ENCODE data around the gene PSG7.
"Not testable (repeated sequence)": the region's sequence is repeated elsewhere in the genome, so short reads cannot be mapped to it uniquely, and the experiment has no call there.

PSG7 gene

DNA sequence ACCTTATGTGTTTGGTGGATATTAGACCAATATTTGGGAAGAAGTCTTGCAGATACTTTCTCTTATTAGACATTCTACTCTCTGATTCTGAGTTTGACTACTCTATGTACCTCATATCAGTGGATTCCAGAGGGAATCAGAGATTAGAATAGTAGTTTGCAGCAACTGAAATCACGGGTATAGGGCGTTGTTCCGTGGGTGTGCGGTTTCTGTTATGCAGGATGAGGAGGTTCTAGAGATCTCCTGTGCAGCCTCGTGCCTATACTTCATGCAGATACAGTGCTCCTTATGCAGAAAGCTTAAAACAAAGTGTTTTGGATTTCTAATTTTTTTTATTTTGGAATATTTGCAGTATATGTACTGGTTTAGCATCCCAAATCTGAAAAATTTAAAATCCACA, 25.3 kb downstream of the PSG7 start:
- not testable (repeated sequence) for H3K4me3 ChIP-seq (ENCODE audit: low read depth, low read length); DNase-seq (ENCODE audit: low read depth)

DNA sequence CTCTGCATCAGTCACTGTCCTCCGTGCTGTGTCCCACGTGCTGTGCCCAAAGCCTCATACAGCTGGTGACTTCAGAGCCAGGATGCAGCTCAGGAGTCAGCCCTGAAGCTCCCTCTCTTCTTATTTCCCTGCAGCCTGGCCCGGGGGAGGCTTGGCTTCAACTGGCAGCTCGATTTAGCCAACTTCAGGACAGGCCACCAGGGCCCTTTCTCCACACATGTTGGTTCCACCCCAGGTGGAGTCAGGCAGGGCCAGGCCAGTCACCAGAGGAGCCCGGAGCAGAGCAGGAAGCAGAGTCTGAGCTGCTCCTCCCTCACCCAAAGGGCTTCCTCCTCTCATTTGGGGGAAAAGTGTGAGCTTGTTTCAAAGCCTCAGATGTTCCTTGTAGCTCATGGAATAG, 30.8 kb downstream of the PSG7 start:
- H3K4me3 ChIP-seq (ENCODE audit: low read depth, low read length); DNase-seq (ENCODE audit: low read depth): not testable (repeated sequence)

DNA sequence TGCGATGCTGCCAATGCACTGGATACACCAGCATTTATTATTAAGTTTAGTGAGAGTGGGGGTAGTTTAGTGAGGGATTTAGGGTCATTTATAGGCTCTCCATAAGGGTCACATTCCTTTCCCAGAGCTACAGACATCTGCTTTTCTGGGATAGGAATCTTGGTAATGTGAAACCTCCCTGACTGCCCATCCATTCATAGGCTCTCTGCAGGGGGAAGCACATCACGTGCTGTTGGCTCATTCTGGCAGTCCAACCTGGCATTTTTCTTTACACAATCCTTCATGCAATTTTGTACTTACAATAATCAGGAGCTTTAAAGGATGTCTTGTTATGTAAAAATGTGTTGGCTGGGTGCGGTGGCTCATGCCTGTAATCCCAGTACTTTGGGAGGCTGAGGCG, 36.4 kb downstream of the PSG7 start:
- H3K4me3 ChIP-seq (ENCODE audit: low read depth, low read length), result not testable (repeated sequence)
- peak; percentile 30 for DNase-seq (ENCODE audit: low read depth)

DNA sequence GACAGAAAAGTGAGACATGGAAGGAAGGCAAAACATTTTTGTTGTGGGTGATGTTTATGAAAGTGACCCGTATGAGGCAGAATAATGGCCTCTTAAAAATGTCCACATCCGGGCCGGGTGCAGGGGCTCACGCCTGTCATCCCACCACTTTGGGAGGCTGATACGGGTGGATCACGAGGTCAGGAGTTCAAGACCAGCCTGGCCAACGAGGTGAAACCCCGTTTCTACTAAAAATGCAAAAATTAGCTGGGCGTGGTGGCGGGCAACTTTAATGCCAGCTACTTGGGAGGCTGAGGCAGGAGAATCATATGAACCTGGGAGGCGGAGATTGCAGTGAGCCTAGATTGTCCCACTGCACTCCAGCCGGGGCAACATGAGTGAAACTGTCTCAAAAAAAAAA, 37.3 kb downstream of the PSG7 start:
- H3K4me3 ChIP-seq (ENCODE audit: low read depth, low read length); DNase-seq (ENCODE audit: low read depth): not testable (repeated sequence)

DNA sequence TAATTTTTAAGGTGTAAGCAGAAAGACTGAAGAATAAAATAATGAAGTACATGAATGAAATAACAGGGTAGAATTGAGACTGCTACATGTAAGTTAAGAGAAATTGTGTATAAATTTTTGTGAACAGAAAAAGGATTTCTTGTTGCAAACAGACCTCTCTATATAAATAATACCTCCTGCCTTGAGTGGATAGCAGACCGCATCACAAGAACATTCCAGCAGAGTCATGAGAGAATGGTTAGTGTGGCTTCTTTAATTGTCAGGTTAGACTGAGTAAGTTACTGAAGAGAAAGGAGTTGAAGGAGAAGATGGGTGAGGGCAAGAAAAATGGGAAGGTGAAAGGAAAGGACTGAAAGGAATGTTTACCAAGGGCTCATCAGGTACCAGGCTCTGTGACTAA, 37.9 kb downstream of the PSG7 start:
- H3K4me3 ChIP-seq (ENCODE audit: low read depth, low read length), result not testable (repeated sequence)
- peak; percentile 28 for DNase-seq (ENCODE audit: low read depth)

DNA sequence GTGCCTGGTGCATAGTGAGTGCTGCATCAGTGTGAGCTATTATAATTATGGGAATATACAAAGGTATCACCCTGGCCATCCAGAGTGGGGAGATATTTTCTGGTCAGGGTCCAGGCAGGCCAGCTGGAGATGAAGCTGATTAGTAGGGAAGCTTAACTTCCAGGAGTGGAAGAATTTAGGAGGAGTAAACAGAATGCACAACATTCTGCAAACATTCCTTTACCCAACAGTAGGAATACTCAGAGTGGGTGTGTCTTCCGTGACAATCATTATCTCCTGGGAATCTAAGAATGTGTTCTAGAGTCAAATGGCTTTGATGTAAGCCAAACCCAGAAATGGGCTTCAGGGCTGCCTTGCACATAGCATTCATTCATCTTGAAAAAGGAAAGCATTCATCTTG, 38.4 kb downstream of the PSG7 start:
- not testable (repeated sequence) for DNase-seq (ENCODE audit: low read depth); H3K4me3 ChIP-seq (ENCODE audit: low read depth, low read length)

DNA sequence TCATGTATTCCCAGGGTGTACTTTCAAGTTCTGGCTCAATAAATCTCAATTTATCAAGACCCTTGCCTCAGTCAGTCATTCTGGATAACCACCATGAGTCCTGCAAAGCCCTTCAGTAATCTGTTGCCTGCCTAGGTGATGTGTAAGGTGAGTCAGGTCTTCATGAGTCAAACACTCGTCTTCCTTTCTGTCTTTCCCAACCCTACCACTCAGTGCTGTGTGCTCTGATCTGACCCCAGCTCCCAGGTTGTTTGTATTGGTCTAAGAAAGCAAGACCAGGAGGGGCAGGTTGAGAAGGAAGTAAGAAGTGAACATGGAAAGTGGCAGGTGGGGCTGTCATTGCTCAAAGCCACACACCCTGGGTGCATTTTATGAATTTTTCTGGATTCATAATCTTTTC, 39.3 kb downstream of the PSG7 start:
- not testable (repeated sequence) for DNase-seq (ENCODE audit: low read depth); H3K4me3 ChIP-seq (ENCODE audit: low read depth, low read length)

DNA sequence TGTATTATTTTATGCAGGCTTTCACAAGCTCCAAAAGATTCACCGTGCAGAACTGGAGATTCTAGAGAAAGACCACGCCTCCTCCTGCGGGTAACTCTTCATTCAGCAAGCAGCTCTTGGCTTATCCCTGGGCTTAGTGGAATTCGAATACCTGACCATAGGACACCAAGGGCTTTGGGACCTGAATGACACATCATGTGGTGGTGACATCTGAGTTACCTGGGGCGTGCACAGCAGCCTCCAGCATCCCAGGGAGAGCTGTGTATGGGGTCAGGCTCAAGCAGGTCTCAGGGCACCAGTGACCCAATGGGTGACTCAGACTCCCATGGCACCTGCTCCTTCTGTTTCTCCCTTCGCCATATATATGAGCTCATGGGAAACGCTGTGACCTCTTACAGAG, 46.6 kb downstream of the PSG7 start:
- not testable (repeated sequence) for H3K4me3 ChIP-seq (ENCODE audit: low read depth, low read length); DNase-seq (ENCODE audit: low read depth)

DNA sequence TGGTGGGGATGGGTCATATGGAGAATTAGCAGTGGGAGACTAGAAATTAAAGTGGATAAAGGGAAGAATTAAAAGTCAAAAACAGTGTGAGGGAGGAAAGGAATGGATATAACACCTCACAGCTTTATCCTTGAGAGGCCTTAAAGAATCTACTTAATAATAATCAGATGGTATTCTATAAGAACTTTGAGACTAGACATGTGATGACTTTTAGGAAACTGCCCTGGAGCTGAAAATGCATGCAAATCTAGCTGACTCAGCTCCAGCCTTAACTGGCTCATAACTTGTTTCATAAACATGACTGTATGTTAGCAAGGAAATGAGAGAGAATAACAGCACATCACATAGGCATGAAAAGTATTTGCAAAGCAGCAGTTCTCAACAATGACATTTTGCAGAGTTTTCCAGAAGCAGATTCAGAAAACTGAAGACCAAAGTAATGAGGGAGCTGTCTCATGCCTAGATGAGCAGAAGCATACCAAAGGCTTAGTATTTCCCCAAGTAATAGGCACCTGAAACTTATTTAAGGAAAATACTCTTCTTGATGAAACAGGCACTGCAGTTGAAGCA, 49.0 kb downstream of the PSG7 start:
- DNase-seq (ENCODE audit: low read depth); H3K4me3 ChIP-seq (ENCODE audit: low read depth, low read length): not testable (repeated sequence)

DNA sequence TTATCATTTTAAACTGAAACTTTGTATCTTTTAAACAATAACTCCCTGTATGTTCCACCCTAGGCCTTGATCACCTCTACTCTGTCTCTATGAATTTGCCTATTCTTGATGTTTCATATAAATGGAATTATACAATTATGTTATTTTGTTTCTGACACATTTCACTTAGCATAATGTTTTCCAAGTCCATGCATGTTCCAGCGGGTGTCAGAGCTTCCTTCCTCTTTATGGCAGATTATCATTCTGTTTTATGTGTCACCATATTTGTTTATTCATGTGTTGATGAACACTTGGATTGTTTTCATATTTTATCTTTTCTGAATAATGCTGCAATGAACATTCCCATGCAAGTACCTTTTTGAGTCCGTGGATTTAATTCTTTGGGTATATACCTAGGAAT, 54.3 kb downstream of the PSG7 start:
- DNase-seq (ENCODE audit: low read depth); H3K4me3 ChIP-seq (ENCODE audit: low read depth, low read length): not testable (repeated sequence)

DNA sequence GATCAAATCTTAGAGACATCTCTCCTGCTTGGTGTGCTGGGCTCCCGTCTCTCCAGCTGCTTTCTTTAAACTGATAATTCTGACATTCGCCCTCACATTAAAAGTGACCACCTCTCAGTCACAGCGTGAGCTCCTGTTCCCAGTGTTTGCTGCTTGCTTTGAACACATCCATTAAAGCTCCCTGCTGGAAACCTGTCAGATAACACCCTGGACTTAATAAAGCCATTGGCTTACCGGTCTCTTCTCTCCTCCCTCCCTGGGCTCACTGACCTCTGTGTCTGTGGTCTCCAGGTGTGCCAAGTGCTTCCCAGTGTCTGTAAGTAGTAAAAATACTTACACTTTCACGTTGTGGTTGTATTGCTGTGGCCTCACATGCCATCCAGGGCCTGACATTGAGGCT, 55.0 kb downstream of the PSG7 start:
- H3K4me3 ChIP-seq (ENCODE audit: low read depth, low read length); DNase-seq (ENCODE audit: low read depth): not testable (repeated sequence)

DNA sequence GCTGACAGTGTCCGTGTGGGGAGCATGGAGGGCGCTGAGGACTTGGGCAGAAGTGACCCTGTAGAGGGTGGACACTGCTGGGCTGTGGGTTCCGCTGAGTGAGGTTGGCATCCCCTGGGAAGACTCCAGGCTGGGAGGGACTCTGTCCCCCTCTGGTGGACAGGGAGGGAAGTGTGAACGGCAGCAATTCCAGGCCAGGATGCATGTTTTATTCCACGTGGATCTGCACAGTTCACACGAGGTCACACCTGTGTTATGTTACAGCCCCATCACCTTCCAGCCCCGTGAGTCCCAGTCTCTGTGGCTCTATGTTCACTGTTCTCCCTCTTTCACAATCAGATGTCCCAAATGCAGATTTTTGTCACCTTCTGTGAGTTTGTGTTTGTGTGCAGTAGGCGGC, 55.7 kb downstream of the PSG7 start:
- peak; percentile 17 for DNase-seq (ENCODE audit: low read depth)
- not testable (repeated sequence) for H3K4me3 ChIP-seq (ENCODE audit: low read depth, low read length)
- TF ChIP-seq, protein P1, sequence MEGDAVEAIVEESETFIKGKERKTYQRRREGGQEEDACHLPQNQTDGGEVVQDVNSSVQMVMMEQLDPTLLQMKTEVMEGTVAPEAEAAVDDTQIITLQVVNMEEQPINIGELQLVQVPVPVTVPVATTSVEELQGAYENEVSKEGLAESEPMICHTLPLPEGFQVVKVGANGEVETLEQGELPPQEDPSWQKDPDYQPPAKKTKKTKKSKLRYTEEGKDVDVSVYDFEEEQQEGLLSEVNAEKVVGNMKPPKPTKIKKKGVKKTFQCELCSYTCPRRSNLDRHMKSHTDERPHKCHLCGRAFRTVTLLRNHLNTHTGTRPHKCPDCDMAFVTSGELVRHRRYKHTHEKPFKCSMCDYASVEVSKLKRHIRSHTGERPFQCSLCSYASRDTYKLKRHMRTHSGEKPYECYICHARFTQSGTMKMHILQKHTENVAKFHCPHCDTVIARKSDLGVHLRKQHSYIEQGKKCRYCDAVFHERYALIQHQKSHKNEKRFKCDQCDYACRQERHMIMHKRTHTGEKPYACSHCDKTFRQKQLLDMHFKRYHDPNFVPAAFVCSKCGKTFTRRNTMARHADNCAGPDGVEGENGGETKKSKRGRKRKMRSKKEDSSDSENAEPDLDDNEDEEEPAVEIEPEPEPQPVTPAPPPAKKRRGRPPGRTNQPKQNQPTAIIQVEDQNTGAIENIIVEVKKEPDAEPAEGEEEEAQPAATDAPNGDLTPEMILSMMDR (conservative IDR thresholded peaks at IDR 0.05; ENCODE audit: low read depth, low read length), result peak; percentile 69

DNA sequence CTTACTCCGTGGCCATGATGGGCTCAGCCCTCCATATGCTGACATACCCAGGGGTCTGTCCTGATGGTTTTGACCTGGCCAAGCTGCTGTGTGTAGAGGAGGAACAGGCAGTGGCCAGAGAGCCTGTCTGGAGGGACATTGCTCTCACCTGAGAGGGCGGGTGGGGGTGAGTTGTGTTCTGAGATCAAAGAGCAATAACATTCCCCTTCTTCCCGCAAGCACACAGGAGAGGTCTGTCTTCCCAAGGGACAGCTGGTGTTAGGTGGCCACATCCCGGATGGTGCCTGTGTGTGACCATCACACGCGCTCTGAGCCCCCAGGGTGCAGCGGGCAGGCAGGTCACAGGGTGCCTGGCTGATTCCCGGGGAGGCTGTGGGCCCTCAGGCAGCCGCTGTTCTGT, 56.4 kb downstream of the PSG7 start:
- not testable (repeated sequence) for DNase-seq (ENCODE audit: low read depth); H3K4me3 ChIP-seq (ENCODE audit: low read depth, low read length)

DNA sequence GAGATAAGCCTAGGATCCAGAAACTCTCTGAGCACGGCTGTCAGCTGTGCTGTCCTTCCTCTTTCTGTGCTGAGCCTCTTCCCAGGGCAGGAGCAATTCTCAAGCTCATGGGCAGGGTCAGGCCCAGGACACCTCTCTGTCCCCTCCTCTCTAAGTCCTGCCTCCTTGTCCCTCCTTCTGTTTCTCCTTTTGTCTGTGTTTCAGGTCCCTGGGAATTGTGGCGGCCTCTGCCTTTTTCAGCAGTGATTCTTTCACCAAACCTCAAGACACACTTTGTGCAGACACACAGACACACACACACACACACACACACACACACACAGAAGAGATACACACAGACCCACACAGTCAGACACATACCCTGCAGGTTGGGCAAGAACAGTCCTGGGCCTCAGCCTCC, 57.4 kb downstream of the PSG7 start, which contains the start of gene PSG1:
TSS of gene PSG1 (minus strand) at position 101 of the 400 bp plus-strand sequence. CDS start 132 bp downstream, outside the sequence.
- TF ChIP-seq, protein P1 (conservative IDR thresholded peaks at IDR 0.05; ENCODE audit: low read depth, low read length), result no peak
- no peak within 1 kb of the TSS for H3K4me3 ChIP-seq (ENCODE audit: low read depth, low read length)
- no peak for DNase-seq (ENCODE audit: low read depth)

DNA sequence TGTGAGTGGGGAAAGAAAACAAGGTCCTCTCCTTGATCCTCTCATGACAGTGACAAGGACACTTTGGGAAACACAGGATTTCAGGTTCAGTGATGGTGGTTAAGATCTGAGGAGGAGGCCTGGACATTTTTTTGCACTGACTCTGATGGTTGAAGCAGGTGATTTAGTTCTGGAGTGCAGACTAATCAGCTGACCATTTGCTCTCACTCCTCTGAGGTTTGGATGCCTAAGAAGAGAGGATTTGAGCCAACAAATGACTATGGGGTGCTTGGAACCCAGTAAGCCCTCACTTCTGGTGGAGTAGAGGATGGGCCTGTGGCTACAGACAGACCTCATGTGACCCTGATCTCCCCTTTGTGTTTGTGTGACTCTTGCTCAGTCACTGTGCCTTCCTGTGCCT, 60.4 kb downstream of the PSG7 start:
- DNase-seq (ENCODE audit: low read depth), result peak; percentile 33
- not testable (repeated sequence) for H3K4me3 ChIP-seq (ENCODE audit: low read depth, low read length)

DNA sequence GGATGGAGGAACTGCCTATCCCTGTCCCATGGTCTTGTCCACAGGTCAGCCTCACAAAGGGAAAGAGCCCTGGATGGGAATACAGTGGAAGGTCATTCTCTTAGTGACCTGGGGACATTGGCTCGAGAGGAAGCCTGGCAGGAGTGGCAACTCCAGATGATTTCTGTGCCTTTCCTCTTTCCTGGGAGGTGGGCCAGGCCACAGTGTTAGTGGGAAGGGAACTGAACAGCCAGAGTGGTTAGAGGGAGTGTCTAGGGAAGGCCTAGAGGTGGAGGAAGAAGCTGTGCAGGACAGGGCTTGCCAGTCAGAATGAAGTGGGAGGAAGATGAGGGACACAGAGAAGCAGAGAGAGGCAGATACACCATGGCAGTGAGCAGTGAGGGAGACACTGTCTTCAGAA, 61.1 kb downstream of the PSG7 start:
- H3K4me3 ChIP-seq (ENCODE audit: low read depth, low read length); DNase-seq (ENCODE audit: low read depth): not testable (repeated sequence)

DNA sequence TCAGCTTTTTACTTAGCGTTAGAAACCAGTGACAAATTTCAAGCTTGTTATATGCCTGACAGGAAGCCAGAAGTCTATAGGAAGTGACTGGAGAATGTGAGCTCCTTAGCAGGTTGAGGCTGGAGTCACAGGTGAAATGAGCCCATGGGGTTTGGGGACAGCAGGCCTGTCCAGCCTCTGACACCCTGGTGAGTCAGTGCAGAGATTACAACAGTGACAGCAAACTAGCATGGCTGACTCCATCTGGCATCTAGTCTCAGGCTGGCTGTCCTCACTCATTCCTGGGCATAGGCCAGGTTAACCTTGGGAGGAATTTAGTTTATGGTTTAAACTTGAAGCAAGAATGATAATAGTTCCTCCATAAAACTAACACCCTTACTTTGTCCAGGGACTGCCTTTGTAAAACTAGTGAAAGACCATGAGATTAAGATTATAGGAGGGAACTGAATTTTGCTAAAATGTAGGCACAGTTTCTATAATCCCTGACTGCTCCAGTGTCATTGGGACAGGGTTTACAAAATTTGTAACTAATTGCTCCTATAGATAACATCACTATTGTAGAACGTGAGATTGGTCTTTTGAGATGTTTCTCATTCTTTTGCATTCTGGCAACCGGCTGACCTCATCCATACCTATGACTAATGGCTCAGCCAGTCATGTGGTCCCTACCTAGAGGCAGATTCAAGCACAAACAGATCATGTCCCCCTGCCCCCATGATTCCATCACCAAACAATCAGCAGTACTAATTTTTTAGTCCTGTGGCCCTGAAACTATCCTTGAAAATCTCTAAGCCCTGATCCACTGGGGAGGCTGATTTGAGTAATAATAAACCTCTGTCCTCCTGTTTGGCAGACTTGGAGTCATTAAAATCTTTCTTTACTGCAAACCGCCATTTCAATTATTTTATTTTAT, 61.9 kb downstream of the PSG7 start:
- DNase-seq (ENCODE audit: low read depth), result peak; percentile 72
- not testable (repeated sequence) for H3K4me3 ChIP-seq (ENCODE audit: low read depth, low read length)
